ENCODE measurements around the gene FLYWCH1.
A peak's percentile ranks its signal among the peaks of the same experiment; 100 is the strongest.

The FLYWCH1 gene, protein sequence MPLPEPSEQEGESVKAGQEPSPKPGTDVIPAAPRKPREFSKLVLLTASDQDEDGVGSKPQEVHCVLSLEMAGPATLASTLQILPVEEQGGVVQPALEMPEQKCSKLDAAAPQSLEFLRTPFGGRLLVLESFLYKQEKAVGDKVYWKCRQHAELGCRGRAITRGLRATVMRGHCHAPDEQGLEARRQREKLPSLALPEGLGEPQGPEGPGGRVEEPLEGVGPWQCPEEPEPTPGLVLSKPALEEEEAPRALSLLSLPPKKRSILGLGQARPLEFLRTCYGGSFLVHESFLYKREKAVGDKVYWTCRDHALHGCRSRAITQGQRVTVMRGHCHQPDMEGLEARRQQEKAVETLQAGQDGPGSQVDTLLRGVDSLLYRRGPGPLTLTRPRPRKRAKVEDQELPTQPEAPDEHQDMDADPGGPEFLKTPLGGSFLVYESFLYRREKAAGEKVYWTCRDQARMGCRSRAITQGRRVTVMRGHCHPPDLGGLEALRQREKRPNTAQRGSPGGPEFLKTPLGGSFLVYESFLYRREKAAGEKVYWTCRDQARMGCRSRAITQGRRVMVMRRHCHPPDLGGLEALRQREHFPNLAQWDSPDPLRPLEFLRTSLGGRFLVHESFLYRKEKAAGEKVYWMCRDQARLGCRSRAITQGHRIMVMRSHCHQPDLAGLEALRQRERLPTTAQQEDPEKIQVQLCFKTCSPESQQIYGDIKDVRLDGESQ

DNA sequence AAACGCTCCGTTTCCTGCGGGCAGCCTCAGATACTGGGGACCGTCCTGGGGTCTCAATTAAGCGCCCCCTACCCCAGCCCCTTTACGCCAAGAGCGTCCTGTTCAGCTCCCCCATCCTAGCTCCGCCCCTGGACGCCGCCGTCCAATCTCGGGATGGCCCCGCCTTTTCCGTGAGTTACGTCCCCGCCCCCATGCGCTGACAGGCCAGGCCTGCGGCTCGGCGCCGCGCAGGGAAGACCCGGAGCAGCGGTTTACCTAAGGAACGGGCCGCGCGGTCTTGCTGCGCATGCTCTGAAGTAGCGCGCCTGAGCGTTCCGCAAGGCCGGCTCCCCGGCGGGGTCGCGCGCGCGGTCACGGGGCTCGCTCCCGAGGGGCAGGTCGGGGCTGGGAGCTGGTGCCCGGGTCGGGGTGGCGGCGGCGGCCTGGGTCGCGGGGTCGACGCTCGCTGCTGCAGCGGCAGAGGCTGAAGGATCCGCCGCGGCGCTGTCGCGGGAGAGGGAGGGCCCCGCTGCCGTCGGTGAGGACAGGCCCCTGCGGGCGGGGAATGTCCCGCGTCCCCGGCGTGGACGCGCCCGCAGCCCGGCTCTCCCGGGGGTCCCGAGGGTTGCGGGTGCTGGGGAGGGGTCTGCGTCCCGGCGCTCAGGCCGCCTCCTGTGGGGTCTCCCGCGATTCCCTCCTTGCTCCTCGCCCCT lies at the start of gene FLYWCH1:
Gene FLYWCH1, plus strand, starts transcription at position 294 of the 692 bp plus-strand sequence. CDS start 17,755 bp downstream, outside the sequence.
- peak; percentile 96 for DNase-seq (ENCODE audit: low spot score)

DNA sequence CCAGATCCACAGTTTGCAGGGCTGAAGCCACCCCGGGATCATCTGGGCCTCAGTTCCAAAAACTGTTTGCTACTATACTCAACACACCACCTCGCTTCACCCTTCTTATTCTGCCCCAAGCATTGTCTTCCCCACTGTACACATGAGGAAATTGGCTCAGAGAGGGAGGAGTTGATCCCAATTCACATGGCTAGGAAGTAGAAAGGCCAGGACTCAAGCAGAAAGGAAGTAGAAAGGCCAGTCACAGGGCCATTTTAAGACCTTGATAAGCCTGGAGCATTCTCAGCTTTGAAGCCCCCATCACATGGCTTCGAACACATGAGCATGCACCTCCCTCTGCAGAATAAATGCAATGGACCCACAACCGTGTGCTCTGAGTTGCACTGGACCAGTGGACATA lies 46.1 kb upstream of the FLYWCH1 start:
- DNase-seq (ENCODE audit: low spot score), result no peak

DNA sequence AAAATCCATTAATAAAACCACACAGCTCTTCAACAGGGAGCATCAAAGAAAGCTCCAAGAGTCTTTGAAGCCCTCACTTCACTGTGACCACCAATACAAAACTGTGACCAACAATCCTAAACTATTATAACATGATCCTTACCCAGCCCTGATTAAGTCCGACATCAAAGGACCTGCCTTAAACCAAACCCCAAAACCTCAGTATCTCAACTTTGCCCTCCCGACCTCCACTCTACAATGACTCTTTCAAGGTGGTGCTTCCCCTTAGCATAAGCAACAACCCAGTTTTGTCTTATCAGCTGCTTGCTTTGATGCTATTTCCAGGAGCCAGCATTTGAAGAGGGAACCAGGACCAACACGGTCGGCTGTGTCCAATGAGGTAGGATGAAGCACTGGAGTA lies 45.3 kb upstream of the FLYWCH1 start:
- DNase-seq (ENCODE audit: low spot score), result no peak

DNA sequence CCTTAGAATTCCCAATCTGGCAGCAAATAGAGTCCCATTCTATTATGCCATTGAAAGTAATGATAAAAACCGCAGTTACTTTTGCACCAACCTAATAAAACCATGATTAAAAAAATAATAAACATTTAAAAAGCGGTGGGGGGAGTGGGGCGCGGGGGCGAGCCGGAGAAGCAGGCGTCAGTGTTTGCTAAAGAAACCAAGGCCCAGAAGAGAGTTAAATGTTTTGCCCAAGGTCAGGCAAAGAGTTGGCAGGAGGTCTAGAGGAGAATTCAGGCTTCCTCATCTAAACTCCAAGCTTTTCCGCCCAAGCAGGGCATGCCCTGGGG lies 44.1 kb upstream of the FLYWCH1 start:
- DNase-seq (ENCODE audit: low spot score), result no peak

DNA sequence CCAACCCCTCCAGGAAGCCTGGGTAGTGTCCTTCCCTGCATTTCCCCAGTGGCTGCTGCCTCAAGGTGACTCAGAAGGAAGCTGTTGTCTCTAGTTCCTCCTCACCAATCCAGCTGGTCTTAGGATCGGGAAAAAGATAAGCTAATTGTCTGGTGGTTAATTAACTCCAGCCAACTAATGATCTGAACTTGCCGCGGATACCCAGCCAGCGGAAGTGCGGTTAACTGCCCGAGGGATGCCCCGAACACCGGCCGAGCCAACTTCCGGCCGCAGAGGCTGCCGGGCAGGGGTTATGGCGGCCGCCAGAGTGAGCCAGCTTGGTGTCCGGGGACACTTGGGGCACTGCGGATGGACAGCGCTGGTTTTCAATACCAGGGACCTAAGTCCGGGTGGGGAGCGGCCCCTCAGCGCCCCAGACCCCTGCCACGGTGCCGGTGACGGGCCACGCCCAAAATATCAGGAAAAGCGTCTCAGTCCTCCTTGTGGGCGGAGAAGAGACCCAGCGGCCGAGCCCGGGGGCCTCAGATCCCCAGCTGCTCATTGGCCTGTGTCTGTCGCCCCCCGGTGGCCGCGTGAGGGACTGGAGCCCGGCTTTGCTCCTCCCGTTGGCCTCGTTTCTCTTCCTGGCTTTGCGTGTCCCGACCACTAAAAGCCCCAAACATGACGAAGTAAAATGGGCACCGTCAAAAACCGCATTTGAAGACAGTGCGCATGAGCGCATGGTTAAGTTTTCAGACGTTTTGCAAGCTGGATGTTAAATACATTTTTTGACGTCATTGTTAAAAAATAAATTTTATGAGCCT lies 43.5 kb upstream of the FLYWCH1 start:
- peak; percentile 97 for DNase-seq (ENCODE audit: low spot score)

DNA sequence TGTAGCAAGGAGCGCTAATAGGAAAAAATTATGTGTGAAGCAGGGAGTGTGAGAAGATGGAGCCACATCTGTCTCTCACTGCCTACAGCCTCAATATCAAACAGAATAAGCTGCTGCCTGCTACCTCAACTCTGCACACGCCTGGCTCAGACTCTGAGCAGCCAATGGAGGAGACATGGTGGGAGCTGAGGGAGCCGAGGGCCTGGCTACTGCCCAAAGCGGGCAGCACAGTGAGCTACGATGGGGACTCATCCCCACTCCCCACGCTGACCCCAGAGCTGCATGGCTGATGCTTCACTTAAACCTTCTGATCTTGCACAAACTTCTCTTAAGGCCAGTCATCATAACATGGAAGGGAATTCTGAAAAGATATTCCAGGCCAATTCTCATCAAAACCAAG lies 39.8 kb upstream of the FLYWCH1 start:
- DNase-seq (ENCODE audit: low spot score), result no peak

DNA sequence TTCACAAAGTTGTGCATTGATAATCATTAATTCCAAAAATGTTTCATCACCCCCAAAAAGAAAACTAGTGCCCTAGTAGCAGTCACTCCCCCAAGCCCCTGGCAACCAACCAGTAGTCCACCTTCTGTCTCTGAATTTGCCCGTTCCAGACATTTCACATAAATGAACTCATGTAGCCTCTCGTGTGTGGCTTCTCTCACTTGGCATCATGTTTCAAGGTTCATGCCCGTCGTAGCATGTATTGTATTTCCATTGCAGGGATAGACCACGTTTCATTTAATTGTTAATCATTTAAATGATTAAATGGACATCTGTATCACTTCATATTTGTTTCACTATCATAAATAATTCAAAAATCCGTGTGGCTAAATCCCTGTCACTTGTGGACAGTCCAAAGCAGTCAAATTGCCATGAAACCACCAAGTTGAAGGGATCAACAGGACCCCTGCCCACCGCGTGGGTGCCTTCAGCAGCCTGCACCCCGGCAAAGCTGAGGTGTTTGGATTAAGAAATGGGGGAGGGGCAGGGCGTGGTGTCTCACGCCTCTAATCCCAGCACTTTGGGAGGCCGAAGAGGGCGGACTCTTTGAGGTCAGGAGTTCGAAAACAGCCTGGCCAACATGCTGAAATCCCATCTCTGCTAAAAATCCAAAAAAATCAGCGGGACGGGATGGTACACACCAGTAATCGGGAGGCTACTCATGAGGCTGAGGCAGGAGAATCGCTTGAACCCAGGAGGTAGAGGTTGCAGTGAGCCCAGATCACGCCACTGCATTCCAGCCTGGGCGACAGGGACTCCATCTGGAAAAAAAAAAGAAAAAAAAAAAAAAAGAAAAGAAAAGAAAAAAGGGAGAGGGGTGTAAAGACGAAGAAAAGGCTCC lies 37.5 kb upstream of the FLYWCH1 start:
- no peak for DNase-seq (ENCODE audit: low spot score)

DNA sequence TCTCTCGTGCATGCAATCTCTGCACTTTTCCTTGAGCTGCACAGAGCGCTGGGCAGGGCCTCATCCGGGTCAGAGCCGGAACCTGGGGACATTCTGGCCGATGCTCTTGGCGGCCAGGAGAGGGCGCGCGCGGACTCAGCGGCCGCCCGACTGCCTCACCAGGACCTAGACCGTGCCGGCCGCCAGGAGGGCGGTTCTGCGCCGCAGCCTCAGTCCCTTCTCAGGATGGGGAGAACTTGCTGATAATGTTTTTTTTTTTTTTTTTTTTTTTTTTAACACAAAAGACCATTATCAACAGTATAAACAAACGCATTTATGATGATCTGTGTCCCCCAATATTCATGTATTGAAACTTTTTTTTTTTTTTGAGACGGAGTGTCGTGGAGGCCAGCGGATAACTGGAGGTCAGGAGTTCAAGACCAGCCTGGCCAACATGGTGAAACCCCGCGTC lies 36.8 kb upstream of the FLYWCH1 start:
- DNase-seq (ENCODE audit: low spot score), result peak; percentile 78

DNA sequence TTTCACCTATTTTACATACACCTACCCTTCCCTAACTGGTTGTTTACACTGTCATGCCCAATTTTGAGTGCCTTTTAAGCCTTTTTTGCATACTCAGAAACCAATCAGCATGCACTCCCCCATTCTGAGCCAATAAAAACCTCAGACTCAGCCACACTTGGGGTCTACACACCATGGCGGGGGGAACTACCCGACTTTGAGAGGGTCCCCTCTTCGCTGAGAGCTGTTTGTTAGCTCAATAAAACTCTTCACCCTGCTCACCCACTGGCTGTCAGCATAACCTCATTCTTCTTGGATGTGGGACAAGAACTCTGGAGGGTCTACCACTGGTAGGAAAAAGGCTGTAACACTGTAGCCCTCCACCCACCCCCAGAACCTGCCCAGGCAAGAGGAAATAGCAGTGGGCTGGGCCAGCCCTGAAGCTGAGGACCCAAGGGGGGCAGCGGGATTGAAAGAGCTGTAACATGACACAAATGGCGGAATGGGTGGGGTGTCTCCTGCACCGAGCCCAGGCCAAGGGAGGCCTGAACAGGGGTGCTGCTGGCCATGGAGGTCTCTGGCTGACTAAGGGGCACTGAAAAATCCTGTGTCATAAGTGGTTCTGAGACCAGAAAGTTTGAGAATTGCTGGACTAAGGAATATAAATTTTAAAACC lies 31.8 kb upstream of the FLYWCH1 start:
- DNase-seq (ENCODE audit: low spot score), result no peak

DNA sequence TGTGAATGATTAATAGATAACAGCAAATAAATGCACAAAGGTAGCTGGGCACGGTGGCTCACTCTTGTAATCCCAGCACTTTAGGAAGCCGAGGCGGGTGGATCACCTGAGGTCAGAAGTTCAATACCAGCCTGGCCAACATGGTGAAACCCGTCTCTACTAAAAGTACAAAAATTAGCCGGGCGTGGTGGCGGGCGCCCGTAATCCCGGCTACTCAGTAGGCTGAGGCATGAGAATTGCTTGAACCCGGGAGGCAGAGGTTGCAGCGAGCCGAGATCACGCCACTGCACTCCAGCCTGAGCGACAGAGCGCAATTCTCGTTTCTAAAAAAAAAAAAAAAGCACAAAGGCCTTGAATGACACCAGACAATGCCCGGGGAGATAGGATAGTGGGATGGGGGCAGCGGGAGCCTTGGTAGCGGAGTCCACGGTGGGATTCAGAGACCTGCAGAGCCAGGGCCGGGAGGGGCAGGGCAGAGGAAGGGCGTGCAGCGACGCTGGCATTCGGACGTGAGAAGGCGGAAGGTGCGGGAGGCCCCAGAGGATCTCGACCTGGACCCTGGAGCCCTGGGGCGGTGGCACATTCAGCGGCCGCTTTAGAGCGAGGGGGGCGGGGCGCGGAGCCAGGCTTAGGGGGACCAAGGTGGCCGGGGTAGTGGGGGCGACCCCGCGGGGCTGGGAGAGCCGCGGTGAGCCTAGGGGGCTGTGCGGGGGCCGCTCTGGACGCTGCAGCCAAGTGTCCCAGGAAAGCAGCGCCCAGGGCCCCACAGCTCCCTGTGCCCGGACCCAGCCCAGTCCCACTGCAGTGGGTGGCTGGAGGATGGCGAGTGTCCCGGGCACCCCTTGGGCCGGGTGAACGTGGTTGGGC lies 29.7 kb upstream of the FLYWCH1 start:
- no peak for DNase-seq (ENCODE audit: low spot score)

DNA sequence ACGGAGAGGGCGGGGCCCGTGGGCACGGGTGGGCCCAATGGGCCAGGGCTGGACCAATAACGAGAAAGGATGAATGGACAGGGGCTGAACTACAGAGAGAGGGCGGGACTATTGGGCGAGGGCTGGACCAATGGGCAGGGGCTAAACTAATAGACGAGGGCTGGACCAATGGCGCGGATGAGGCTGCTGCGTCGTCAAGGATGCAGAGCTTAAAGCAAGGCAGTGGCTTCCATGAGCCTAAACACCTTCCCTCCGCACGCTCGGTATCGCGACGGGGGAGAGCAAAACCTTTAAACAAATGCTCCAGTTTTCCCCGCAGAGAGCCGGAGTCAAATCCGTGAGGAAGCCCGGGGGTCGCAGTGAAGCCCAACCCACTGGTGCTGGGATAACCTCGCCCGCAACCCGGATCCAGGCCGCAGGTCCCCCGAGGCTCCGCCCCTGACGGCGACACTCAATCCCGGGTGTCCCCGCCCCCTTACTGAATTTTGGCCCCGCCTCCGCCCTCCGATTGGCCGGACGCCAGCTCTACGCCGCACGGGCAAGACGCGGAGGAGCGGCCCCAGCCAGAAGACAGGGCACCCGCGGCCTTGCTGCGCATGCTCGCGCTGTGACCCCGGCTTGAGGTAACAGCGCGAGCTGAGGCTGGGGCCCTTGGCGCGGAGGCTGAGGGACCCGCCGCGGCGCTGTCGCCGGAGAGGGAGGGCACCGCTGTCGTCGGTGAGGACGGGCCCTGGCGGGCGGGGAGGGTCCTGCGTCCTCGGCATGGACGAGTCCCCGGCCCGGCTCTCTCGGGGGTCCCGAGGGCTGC lies 28.9 kb upstream of the FLYWCH1 start, which contains the start of gene FLYWCH2:
Gene FLYWCH2, plus strand, starts transcription at position 566 of the 808 bp plus-strand sequence. CDS start 13,235 bp downstream, outside the sequence.
- DNase-seq (ENCODE audit: low spot score), result peak; percentile 97

DNA sequence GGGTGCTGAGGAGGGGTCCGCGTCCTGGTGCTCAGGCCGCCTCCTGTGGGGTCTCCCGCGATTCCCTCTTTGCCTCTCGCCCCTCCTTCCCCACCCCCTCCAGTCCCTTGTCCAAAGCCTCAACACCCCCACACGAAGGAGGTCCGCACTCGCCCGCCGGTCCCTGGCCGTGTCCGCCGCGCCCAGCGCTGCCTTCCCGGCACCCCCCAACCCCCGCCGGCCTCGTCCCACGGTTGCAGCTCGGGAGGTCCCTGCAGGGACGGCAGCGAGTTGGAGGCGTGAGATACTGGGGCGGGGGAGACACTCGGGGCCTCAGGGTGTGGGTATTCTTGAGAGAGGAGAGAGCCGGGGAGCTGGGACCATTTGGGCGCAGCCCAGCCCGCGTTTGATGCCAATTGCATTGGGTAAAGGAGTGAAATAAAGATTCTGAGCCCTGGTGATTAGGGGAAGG lies 28.2 kb upstream of the FLYWCH1 start:
- peak; percentile 23 for DNase-seq (ENCODE audit: low spot score)

DNA sequence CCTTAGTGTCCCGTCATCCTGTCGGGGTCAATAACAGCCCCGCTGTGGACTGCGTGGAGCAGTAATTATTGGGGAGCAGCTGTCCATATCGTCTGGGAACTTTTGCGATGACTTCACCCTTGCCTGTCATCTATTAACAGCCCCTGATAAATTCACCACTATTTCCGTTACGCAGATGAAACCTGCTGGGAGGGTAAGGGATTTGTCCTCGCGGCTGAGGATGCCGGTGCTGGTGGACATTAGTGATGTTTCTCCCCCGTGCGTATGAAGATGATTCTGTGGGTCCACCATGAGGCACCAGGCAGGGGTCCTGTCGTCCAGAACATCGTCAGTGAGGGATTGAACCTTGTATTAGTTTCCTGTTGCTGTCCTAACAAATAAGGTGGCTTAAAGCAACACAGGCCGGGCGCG lies 27.7 kb upstream of the FLYWCH1 start:
- no peak for DNase-seq (ENCODE audit: low spot score)

DNA sequence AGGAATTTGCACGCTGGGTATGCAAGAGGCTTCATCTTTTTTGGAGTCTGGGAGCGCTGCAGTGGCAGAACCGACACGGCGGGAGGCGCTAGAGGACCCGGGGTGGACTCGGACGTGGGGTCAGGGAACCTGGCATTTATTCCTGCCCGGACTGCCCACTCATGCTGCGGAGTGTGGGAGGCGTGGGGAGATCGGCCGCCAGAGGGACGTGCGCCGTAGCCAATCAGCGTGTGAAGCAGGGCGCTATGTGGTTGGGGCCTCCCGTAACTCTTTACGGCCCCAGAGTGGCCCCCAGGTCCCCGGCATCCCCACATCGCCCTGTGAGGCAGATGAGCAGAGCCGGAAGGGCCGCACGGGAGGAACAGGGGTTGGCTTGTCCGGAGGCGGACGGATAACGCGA lies 17.5 kb upstream of the FLYWCH1 start:
- no peak for DNase-seq (ENCODE audit: low spot score)

DNA sequence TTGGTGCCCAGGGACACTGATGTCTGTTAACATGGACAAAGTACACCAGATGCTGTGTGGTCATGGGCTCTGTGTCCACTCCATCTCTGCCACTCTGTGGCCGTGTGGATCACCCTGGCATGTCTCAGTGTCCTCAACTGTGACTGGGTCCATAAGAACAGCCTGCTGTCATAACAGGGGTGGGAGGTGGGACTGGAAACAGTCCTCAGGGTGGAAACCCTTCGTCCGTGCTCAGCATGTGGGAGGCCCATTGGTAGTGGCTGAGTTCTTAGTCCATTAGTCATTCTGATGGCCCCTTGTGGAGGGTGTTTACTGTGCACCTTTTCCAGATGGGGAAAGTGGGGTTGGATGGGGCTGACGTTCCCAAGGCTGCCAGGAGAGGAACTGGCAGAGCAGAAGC lies 15.9 kb upstream of the FLYWCH1 start:
- DNase-seq (ENCODE audit: low spot score), result peak; percentile 1

DNA sequence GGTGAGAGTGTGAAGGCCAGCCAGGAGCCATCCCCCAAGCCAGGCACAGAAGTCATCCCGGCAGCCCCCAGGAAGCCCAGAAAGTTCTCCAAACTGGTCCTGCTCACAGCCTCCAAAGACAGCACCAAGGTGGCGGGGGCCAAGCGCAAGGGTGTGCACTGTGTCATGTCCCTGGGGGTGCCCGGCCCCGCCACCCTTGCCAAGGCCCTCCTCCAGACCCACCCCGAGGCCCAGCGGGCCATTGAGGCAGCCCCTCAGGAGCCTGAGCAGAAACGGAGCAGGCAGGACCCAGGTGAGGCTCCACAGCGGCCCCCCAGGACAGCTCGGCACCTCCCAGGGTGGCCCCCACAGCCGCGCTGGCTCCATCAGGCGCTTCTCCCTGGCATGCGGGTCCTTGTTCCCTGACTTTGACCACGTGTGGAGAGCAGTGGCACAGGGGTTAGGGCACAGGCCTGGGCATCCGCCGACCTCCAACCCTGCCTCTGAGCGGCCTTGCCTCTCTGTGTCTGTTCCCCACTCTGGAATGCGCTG lies 15.2 kb upstream of the FLYWCH1 start:
- DNase-seq (ENCODE audit: low spot score), result no peak

DNA sequence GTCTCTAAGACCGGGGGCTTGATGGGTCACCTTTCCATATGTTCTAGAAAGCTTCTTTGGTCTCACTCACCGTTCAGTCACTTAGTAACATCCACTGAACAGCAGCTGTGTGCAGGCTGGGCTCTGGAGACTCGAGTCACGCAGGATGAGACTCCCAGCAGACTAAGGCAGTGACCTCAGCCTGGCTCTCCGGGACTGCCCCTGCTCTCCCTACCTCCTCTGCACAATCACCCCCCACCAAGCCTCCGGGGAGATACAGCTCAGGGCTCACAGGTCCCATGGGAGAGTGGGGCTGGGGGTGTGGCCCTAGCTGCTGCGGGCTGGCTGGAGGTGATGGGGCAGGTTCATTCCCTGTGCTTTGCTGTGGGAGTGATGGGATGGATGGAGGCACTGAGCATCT lies 14.6 kb upstream of the FLYWCH1 start:
- peak; percentile 1 for DNase-seq (ENCODE audit: low spot score)

Measured in AG08395 (cell line).